GM19438 (cell line): Measurements from ENCODE around the gene SNX12.
"Not testable (repeated sequence)": the region's sequence is repeated elsewhere in the genome, so short reads cannot be mapped to it uniquely, and the experiment has no call there.

Experiments
- ATAC-seq: cut with Tn5 transposase; IDR thresholded peaks from one replicate; pipeline ENCODE4 v1.9.1; 2021; ENCODE audit warnings: low read depth; ENCODE audit not compliant: unreplicated experiment

SNX12 gene

DNA sequence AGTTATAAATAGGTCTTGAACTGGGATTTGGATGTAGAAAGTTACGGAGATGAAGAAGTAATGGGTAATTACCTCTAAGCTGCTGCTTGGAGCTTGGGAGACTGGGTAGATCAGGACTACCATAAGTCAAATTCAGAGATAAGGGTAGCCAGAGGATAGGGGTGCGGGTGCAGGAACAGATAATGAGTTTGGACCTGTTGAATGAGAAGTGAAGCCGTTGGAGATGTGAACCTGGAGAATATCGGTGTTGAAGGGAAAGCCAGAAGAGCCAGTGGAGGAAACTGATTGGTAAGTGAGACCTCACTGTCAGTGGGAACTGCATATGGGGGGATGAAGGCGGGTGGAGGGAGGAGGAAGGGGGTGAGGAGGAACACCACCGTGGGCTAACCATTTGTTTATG, 26.9 kb upstream of the SNX12 start:
- ATAC-seq, result no peak

DNA sequence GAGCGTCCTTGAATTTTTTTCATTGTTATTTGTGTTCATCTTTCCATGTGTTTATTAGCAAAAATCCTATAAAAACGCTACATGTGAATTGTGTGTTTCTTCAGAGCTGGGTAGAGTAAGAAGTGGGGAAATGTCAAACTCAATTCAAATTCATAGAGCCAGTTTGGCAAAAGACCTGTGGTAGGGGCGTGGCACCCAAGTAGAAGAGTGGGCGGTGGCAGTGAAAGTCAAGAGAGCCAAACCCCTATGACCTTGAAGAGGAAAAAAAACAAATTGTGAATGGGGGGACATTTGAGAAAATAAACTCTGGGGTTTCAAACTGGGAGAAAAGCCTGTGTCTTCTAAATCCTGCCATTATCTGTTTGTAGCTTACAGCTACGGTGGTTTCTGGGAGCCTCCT, 23.1 kb upstream of the SNX12 start:
- no peak for ATAC-seq

DNA sequence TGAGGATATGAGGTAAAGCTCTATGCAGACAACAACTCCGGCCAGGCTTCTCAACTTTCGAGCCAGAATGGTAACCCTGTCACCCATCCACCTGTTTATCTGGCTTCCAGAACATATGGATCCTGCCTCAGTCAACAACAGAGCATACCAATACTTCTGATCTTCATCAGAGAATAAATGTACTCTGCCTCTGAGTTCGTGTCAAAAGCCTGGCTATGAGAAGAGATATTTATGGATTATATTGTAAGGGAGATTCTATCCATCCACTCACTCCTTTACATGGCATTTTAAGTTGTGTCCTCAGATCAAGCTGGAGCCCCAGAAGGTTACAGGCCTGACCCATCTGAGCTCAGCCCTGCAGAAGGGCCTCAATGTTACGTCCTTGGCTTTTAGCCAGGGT, 17.8 kb upstream of the SNX12 start:
- ATAC-seq, result no peak

DNA sequence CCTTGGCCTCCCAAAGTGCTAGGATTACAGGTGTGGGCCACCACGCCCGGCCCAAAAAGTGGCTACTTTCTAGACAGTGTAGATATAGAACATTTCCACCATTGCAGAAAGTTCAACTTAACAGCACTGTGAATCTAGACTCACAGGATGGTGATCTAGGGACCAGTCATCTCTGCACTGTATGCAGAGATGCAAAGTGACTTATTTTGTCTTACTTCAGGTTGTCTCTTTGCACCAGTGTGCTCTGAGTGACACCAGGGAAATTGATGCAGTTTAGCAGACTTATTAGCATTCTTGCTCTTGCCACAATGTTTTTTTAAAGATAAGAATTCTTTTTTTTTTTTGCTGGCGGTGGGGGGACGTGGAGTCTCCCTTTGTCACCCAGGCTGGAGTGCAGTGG, 14.7 kb upstream of the SNX12 start:
- no peak for ATAC-seq

DNA sequence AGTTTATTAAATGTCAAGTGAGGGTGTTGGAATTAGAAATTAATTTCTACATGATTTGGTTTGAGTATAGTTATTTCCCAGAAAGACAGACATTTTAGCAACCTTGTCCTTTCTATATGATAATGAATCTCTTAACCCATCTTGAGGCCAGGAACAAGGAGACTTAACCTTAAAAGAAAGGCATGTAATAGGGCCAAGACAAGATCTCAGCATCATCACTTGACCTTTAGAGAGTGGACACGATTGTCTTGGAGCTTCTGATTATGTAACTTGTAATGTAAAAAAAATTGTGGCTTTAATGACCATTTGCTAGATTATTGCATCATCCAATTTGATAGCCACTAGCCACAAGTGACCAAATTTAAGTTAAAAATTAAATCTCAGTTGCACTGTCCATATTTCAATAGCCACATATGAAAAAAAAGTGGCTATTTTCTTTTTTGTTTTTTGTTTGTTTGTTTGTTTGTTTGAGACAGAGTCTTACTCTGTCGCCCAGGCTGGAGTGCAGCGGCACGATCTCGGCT, 14.1 kb upstream of the SNX12 start:
- no peak for ATAC-seq

DNA sequence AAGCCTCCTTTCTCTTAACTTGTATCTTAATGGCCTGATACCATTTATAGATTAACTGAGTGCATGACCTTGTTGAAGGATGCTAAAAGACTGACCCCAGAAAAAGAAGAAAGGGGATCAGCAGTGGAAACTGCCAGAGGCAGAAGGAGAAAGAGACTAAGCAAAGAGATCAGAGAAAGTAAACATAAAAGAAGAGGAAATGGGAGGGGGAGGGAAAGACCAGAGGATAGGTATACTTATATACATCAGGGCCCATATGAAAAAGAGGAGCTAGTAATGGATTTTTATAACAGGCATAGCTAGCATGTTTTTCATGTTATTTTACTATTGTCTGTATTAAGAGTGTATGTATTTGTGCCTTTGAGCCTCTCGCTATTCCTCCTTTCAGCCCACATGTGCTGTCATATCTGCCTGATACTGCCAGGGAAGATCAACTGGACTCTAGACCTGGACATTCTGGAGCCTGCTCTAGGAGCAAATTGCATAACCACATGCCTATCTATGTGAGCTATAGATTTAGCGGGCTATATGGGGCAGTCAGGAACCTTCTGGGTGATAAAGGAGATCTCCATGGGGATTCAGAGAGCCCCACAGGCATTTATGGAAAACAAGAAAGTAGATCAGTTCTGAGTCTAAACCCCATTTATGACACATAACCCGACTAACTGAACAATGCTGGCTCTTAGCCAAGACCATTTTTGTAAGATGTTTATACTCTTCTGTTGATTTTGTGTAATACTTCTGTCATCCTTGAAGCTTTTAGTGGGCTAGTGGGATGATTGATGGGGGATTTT, 13.4 kb upstream of the SNX12 start:
- no peak for ATAC-seq

DNA sequence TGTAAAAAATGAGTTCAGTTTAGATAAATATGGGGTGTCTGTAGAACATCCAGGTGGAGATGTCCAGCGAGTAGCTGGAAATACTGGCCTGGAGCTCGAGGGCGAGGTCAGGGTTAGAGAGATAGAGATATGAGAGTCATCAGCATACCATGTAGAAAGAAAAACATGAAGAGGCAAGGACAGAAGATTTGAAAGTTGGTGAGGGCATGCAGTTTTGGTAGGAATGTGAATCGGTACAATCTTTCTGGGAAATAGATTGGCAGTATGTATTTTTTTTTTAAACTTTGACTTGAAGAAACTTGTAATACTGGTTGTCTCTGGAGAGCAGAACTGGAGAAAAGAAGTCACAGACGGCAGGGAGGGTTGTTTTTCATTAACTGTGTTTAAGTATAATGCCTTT, 2.4 kb upstream of the SNX12 start:
- no peak for ATAC-seq

DNA sequence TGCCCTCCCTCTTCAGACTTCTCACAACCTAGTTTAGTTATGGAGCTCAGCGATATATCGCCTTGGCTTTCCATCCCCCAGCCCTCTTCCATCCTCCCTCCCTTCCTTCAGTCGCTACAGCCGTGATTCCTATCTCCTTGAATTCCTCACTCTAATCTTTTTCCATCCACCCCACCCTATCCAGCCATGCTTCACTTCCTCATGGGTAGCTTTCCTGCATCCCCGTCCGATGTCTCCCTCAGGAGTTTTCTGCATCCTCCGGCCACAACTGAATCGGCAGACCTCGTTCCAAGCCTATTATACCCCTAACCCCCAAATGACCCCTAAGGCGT, 456 bp downstream of the SNX12 start:
- peak; percentile 12 for ATAC-seq

DNA sequence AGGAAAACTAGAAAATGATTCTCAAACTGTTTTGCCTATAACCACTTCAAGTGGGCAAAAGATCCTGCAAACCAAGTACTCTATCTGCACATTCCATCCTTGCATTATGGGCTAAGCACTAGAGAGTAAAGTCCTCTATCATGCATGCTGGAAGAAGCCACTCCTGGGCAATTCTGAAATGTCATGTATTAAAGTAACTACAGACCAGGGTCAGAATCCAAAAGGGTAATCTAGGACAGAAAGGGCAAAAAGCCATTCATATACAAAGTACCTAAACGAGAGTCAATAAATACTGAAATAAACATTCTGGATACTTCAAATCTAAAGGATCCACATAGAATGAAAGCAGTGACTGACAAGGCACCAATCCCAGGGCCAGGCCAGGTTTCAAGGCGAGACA, 1.0 kb downstream of the SNX12 start:
- no peak for ATAC-seq

DNA sequence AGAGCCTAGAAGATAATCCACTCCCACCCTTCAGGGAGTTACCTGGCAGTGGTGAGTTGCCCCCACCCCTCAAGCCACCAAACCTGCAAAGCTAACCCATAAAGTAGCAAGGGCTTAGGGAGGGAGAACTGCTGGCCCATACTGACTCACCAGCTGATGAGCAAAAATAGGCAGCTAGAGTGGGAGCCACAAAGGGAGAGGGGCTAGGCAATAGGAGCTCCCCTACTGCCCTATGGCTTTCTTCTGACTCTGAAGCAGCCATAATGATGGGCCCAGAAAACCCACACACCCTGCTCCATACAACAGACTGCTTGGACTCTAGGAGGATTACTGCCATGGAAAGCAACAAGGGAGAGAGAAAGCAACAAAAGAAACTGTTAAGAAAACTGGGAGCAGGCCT, 8.0 kb downstream of the SNX12 start:
- no peak for ATAC-seq

DNA sequence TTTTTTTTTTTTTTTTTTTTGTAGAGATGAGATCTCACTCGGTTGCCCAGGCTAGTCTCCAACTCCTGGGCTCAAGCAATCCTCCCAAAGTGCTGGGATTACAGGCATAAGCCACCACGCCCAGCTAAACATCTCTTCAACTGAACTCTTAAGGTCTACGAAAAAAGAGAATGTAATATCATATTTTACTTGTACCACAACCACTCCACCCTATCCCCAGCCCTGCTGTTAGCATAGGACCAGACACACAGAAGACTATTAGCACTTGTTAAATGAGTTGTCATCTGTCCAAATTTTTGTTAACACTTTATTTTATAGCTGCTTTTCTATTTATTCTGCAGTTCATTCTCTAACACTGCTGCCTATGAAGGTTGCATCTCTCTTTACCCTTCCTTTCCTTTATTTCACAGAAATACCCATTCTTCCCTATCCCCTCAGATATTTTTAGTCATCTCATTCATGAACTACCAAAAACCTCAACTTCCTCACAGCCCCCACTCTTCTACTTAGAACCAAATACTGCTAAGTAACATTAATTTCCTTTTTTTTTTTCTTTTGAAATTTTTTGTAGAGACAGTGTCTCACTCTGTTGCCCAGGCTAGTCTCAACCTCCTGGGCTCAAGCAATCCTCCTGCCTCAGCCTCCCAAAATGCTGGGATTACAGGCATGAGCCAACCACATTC, 10.1 kb downstream of the SNX12 start:
- no peak for ATAC-seq

DNA sequence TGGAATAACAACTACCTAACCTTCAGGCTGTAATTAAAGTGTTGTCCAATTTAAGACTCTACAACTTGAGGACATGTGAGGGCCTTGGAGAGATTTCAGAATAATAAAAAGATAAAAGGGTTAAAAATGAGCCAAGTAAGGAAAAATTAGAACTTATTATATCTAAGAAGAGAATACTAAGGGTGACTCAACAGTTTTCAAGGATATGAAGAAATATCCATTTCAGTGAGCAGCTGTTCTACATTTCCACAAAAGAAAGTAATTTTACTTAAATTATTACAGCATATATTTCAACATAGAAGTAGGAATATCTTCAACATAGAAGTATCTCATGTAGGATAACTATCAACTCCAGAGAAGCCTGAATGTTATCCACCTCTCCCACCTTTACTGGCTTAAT, 11.3 kb downstream of the SNX12 start:
- ATAC-seq, result no peak

DNA sequence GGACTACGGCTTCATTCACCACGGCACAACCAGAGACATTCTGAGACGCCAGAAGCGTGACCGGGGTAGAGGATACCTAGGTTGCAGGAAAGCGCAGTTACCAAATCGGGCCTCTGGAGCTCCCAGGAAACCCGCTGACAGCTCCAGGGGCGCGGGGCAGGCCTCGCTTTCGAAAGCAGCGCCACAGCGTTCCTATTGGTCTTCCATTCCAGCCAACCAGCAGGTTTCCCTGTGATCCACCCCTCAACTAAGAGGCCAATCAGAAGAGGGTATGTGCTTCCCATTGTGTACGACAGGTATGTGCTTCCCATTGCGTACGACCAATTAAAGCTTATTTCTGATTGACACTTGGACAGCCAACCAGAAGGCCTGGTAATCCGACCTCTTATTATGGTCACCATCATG, 14.9 kb downstream of the SNX12 start:
- ATAC-seq, result no peak

DNA sequence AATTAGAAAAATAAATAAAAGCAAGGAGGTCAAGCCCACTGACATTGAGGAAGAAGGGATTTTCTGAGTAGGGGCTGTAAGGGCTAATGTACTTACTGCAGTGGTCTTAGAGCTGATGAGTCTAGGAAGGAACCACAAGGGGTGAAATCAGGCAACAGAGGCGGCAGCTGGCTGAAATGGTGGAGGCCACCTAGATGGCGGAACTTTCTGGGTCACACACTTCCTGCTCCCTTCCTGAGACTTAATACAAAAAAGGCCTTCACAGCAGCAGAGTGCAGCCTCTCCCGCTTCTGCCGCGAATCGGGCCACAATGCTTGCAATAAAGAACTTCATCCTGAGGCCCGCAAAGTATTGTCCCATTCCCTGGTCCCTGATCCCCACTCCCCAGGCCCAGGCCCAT, 15.4 kb downstream of the SNX12 start:
- ATAC-seq, result no peak

DNA sequence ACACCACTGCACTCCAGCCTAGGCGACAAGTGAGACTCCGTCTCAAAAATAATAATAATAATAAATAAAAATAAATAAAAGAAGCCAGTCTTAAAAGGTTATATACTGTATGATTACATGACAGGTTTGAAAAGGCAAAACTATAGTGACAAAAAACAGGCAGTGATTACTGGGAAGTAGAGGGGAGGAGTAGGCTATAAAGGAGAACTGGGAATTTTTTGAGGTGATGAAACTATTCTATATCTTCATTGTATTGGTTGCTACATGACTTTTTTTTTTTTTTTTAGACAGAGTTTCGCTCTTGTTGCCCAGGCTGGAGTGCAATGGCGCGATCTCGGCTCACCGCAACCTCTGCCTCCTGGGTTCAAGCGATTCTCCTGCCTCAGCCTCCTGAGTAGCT, 20.2 kb downstream of the SNX12 start:
- ATAC-seq, result not testable (repeated sequence)

DNA sequence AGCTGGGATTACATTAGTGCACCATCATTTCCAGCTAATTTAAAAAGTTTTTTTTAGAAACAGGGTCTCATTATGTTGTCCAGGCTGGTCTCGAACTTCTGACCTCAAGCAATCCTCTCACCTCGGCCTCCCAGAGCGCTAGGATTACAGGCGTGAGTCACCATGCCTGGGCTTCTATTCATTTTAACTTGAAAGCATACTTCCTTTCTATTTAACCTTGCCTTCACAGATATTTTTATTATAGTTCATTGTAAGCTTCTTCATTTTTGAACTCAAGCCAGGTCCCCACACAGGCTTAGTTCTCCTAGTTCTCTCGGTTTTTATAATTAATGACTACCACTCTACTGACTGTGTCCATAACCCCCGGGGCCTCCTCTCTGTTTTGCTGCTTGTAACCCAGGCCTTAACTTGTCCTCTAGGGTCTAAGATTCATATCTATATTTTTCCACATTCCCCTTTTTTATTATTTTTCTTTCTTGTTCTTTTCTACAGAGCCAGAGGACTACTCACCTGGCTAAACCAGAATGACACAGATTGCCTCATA, 50.7 kb downstream of the SNX12 start:
- no peak for ATAC-seq
